Mucosa of descending colon (tissue), 3 donors: ENCODE data around the gene RNF187. TPM values are rescaled to one million over a fixed set of nuclear protein-coding genes. Genes with fewer than 3 reads are reported as not detected.

ENCODE experiments used
- ATAC-seq: fragments of 200-7000 bp; cut with Tn5 transposase; one replicate; pipeline ENCODE4 v1.9.1; 2020; ENCODE audit warnings: mild to moderate bottlenecking, moderate library complexity
- DNase-seq, 3 donors: peaks; one replicate each; pipeline ENCODE4 v3.0.0-alpha.2; 2020
- H3K36me3 ChIP-seq: fragments of 200-600 bp; one replicate; pipeline ENCODE4 v1.8.0; 2021; ENCODE audit warnings: low read depth, mild to moderate bottlenecking
- H3K4me1 ChIP-seq: fragments of 200-600 bp; one replicate; pipeline ENCODE4 v1.8.0; 2021; ENCODE audit warnings: low read depth, mild to moderate bottlenecking
- H3K4me3 ChIP-seq: fragments of 200-600 bp; one replicate; pipeline ENCODE4 v1.8.0; 2021; ENCODE audit warnings: mild to moderate bottlenecking
- H3K9me3 ChIP-seq: fragments of 200-600 bp; one replicate; pipeline ENCODE4 v1.8.0; 2021; ENCODE audit warnings: mild to moderate bottlenecking
- CTCF ChIP-seq: fragments of 200-600 bp; IDR thresholded peaks from one replicate; pipeline ENCODE4 v1.8.0; 2022; ENCODE audit warnings: antibody characterized with exemption, mild to moderate bottlenecking
- intact Hi-C, 2 donors: fragments of 100-400 bp; cut with DNase I in 1 of 2; cut with micrococcal nuclease in 1 of 2; formaldehyde crosslinking; loops; one replicate each; pipeline versions ENCODE4 v1.11.0 to v1.11.1; 2022; cut with DNase I, micrococcal nuclease
- total RNA-seq, 3 donors: library from RNA; stranded (reverse); fragmentation: NEBNext Ultra II Directional in 2 of 3; extraction: Animal tissue kit (Norgen Biotek cat#: 25700) in 2 of 3; gene quantifications; one replicate each; pipeline versions ENCODE4 v1.2.1 to v1.2.4, GENCODE V29; 2021 to 2023
- donor health status: DM: no; HTN: no; CAD: no; lungs with moderate emphysema.
- donor health status: DM: no; HTN: no; CAD: no.
- donor health status: DM: no; HTN: yes; CAD: no.

RNF187 gene
- total RNA-seq, 3 donors from 2014 or later, result 67.7 to 84.0 (median 68.4) TPM

- intact Hi-C loops, result no loop called here
- no peak for DNase-seq
- H3K4me3 ChIP-seq, result no peak overlapping the region
- no peaks in the 10 kb centered on the region for H3K9me3 ChIP-seq
- peak; percentile 55 for ATAC-seq
- no peaks in the 10 kb centered on the region for H3K4me1 ChIP-seq
- no peaks in the 10 kb centered on the region for H3K36me3 ChIP-seq
- no peak for TF ChIP-seq CTCF
These were observed 8.1 kb upstream of the RNF187 start for GRCh38 chr1:228478912-228479711.

- intact Hi-C loops, result no loop called here
- H3K4me3 ChIP-seq, result no peak overlapping the region
- no peaks in the 10 kb centered on the region for H3K9me3 ChIP-seq
- DNase-seq (no peak), ATAC-seq (no peak)
- H3K36me3 ChIP-seq, result no peaks in the 10 kb centered on the region
- no peak for TF ChIP-seq CTCF
- peaks cover 14% of the 10 kb centered on the region for H3K4me1 ChIP-seq
These were observed 3.4 kb upstream of the RNF187 start for GRCh38 chr1:228483789-228484188.

GRCh38 chr1:228486596-228487335 is 416 bp upstream of the RNF187 start:
- Histone ChIP-seq H3K9me3 (no peaks in the 10 kb centered on the region), H3K36me3 (no peaks in the 10 kb centered on the region), H3K4me3 (peak overlapping the region; percentile 90), H3K4me1 (peaks cover 20% of the 10 kb centered on the region)
- TF ChIP-seq CTCF, result no peak
- ATAC-seq (peak; percentile 88), DNase-seq (peak; percentile 59 to 89 (median 85))
- intact Hi-C loops, result no loop called here

GRCh38 chr1:228488125-228488817 is 1.1 kb downstream of the RNF187 start:
- DNase-seq, result peak in 1 of 3 donors; percentile 42
- no peak for TF ChIP-seq CTCF
- intact Hi-C loops, result no loop called here

GRCh38 chr1:228488818-228489674 is 1.9 kb downstream of the RNF187 start:
- intact Hi-C loops, result no loop called here
- Histone ChIP-seq H3K4me3 (no peak overlapping the region), H3K36me3 (no peaks in the 10 kb centered on the region), H3K9me3 (no peaks in the 10 kb centered on the region), H3K4me1 (peaks cover 20% of the 10 kb centered on the region)
- ATAC-seq (no peak), DNase-seq (no peak)
- no peak for TF ChIP-seq CTCF

More at GRCh38 chr1:228488125-228488817, 1.1 kb downstream of the RNF187 start:
- Histone ChIP-seq H3K36me3 (no peaks in the 10 kb centered on the region), H3K4me3 (no peak overlapping the region), H3K9me3 (no peaks in the 10 kb centered on the region), H3K4me1 (peaks cover 20% of the 10 kb centered on the region)
- ATAC-seq, result no peak
